Left ventricle myocardium inferior (tissue), 1 donor: ENCODE measurements around the gene MECP2. TPM values are rescaled to one million over a fixed set of nuclear protein-coding genes. Genes with fewer than 3 reads are reported as not detected.

Experiments used
- DNase-seq: peaks from one replicate; pipeline ENCODE4 v3.0.0-alpha.2; 2020
- H3K27ac ChIP-seq: fragments of 200-600 bp; replicated peaks from 2 replicates; pipeline ENCODE4 v1.8.0; 2021
- H3K27me3 ChIP-seq: fragments of 200-600 bp; 2 replicates; pipeline ENCODE4 v1.8.0; 2021; ENCODE audit warnings: low read depth
- H3K36me3 ChIP-seq: fragments of 200-600 bp; 2 replicates; pipeline ENCODE4 v1.8.0; 2021
- H3K4me1 ChIP-seq: fragments of 200-600 bp; 2 replicates; pipeline ENCODE4 v1.8.0; 2021
- H3K4me3 ChIP-seq: fragments of 200-600 bp; 2 replicates; pipeline ENCODE4 v1.8.0; 2021; ENCODE audit warnings: mild to moderate bottlenecking, moderate library complexity
- H3K9me3 ChIP-seq: fragments of 200-600 bp; replicated peaks from 2 replicates; pipeline ENCODE4 v1.8.0; 2021
- CTCF ChIP-seq: fragments of 200-600 bp; IDR thresholded peaks from 2 replicates; pipeline ENCODE4 v1.8.0; 2021; ENCODE audit warnings: antibody characterized with exemption, mild to moderate bottlenecking, borderline replicate concordance
- intact Hi-C: fragments of 100-400 bp; cut with micrococcal nuclease; formaldehyde crosslinking; loops from one replicate; pipeline ENCODE4 v1.11.0; 2022
- total RNA-seq: library from RNA; stranded (reverse); fragmentation: NEBNext Ultra II Directional; extraction: Animal tissue kit (Norgen Biotek cat#: 25700); gene quantifications from one replicate; pipeline ENCODE4 v1.2.1, GENCODE V29; 2021
- donor health status: DM: no; HTN: yes; CAD: no; lungs with severe emphysema.

Gene MECP2
- total RNA-seq, 1 donor from 2014 or later = 28.3 TPM

DNA sequence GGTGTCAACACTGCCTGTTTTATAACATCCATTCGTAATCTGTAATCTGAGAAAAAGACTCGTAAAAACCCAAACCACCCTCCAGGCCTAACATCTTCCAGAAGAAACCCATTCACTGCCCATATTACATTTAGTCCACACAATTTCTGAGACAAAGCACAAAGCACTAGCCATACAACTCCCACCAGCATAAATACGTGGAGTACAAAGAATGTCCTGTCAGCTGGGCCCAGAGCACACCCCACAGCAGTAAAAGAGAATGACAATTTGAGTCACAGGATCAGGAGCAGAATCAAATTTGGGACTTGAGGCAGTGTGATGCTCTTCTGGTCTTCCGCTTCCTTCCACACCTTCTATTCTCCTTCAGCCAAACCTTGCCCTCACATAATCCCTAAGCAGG is 6.8 kb downstream of the MECP2 start:
- Histone ChIP-seq H3K9me3 (no peaks in the 10 kb centered on the region), H3K4me3 (no peak overlapping the region), H3K4me1 (peaks cover 71% of the 10 kb centered on the region), H3K27me3 (no peaks in the 10 kb centered on the region), H3K36me3 (no peaks in the 10 kb centered on the region), H3K27ac (peak overlapping the region; percentile 55)
- intact Hi-C loops = no loop called here
- DNase-seq = no peak
- TF ChIP-seq CTCF = no peak

- no peak for TF ChIP-seq CTCF
- H3K27ac ChIP-seq = no peak overlapping the region
- H3K9me3 ChIP-seq = no peaks in the 10 kb centered on the region
- H3K36me3 ChIP-seq = no peaks in the 10 kb centered on the region
- intact Hi-C loops = no loop called here
- no peak for DNase-seq
- no peaks in the 10 kb centered on the region for H3K27me3 ChIP-seq
- peaks cover 47% of the 10 kb centered on the region for H3K4me1 ChIP-seq
- H3K4me3 ChIP-seq = no peak overlapping the region
These were observed 12.8 kb downstream of the MECP2 start for GRCh38 chrX:154084449-154085300.

- H3K4me3 ChIP-seq = no peak overlapping the region
- TF ChIP-seq CTCF = no peak
- no peaks in the 10 kb centered on the region for H3K9me3 ChIP-seq
- intact Hi-C loops = no loop called here
- H3K27me3 ChIP-seq = no peaks in the 10 kb centered on the region
- peaks cover 47% of the 10 kb centered on the region for H3K4me1 ChIP-seq
- peak overlapping the region; percentile 60 for H3K27ac ChIP-seq
- no peak for DNase-seq
- H3K36me3 ChIP-seq = no peaks in the 10 kb centered on the region
These were observed 14.4 kb downstream of the MECP2 start for GRCh38 chrX:154083126-154083517.

- intact Hi-C loops = no loop called here
- H3K27ac ChIP-seq = peak overlapping the region; percentile 60
- no peaks in the 10 kb centered on the region for H3K36me3 ChIP-seq
- no peaks in the 10 kb centered on the region for H3K9me3 ChIP-seq
- H3K27me3 ChIP-seq = no peaks in the 10 kb centered on the region
- DNase-seq = no peak
- H3K4me3 ChIP-seq = no peak overlapping the region
- peaks cover 41% of the 10 kb centered on the region for H3K4me1 ChIP-seq
- no peak for TF ChIP-seq CTCF
These were observed 15.0 kb downstream of the MECP2 start for GRCh38 chrX:154082396-154083125.

DNA sequence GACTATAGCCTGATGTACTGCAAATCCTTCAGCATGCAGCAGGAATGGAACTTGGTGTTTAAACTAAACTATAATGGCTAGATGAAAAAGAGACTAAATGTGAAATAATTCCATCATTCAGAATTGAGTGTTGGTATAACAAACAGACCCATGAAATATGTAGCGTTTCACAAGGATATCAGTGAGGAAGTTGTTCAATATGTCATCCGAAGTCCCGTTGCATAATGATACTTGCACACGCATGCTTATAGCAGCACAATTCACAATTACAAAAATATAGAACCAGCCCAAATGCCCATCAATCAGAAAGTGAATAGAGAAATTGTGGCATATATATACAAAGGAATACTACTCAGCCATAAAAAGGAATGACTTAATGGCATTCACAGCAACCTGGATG is 20.4 kb downstream of the MECP2 start:
- Histone ChIP-seq H3K27me3 (no peaks in the 10 kb centered on the region), H3K4me3 (no peak overlapping the region), H3K27ac (no peak overlapping the region), H3K9me3 (no peaks in the 10 kb centered on the region), H3K36me3 (no peaks in the 10 kb centered on the region), H3K4me1 (peaks cover 38% of the 10 kb centered on the region)
- no peak for TF ChIP-seq CTCF
- DNase-seq = no peak
- intact Hi-C loops = no loop called here
